Measurements from ENCODE around the gene LSAMP.

The LSAMP gene

GRCh38 chr3:116052602-116053001, 392.7 kb downstream of the LSAMP start:
- no peak for DNase-seq (ENCODE audit: low read depth in 2 of 2)

DNA sequence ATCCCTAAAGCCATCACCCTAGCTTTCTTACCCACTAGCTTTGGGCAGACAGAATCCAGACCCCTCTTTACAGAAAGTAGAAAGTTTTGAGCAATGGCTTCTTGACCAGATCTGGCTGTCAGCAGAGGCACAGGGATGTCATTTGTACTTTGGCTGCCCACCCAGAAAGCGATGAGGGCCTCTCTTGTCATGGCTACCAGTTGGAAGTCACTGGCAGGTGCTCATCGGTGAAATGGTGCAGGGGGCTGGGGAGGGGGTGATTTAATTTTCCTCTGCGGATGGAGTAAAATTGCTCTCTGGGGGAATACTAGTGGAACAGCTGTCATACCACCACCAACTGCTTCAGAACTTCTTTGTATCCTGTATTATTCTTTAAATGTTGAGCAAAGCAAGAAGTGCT, 393.7 kb downstream of the LSAMP start:
- DNase-seq (ENCODE audit: low read depth in 2 of 2) = no peak

GRCh38 chr3:116051040-116051439, 394.2 kb downstream of the LSAMP start:
- DNase-seq (ENCODE audit: low read depth in 2 of 2) = no peak

DNA sequence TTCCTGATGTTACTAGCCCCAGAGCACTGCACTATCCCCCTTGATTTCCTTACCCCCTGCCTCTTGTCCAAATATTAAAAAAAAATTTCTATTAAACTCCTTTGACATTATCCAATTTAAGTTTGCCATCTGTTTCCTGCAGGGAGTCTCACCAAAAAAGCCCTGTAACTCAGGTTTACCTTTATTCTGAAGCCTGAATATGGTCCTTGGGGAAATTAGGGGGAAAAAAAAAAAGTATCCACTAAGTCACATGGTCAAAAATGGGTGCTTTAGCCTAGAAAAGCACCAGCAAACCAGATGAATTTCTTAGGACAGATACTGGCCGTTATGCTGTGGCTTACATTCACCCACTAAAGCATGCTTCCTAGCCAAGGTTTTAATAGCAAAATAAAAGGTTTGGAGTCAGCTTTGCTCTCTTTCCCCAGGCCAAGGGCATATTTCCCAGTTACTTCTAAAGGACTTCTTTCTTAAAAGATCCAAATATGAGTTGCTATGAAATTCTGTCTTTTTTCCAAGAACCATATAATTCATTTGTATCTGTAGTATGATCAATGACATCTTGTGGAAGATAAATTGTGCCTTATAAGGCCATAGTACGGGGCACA, 394.9 kb downstream of the LSAMP start:
- DNase-seq (ENCODE audit: low read depth in 2 of 2) = no peak

DNA sequence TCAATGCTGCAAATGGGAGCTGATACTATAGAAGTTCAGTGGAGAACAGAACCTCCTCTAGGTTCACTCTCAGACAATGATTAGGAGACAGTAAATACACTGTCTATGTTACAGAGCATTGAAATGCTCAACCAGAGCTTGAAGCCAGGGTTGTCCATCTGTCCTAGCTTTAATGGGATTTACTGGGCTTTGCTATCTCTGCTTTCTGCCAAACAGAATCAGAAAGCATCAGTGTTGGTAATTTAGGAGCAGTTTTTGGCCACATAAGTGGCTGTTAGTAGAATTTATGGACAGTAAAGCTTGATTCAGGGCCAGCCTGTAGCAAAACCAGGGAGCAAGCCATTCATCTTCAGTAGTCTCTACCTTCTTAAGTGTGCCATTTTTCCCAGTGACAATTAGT, 396.3 kb downstream of the LSAMP start:
- DNase-seq (ENCODE audit: low read depth in 2 of 2) = no peak

- DNase-seq (ENCODE audit: low read depth in 2 of 2) = no peak
These were observed 398.9 kb downstream of the LSAMP start for GRCh38 chr3:116046350-116046749.

GRCh38 chr3:116045314-116045713, 400.0 kb downstream of the LSAMP start:
- DNase-seq (ENCODE audit: low read depth in 2 of 2) = no peak

DNA sequence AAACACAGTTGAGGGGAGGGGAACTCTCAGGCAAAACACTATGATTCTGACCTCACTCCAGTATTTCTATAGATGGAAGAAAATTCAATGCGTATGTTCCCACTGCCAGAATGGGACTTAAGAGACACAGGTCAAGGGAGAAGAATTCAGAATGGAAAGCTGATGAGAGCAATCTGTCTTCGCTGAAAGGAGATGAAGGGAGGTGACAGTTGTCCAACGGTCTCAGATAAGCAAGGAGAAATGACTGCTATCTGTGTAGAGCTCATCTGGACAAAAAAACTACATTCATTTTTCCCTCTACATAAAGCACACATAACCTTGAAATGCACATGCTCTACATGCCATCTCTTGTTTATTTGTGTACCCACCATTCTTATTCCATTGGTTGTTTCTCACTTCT, 405.1 kb downstream of the LSAMP start:
- DNase-seq (ENCODE audit: low read depth in 2 of 2) = no peak

GRCh38 chr3:116039651-116039985, 405.7 kb downstream of the LSAMP start:
- no peak for DNase-seq (ENCODE audit: low read depth in 2 of 2)

DNA sequence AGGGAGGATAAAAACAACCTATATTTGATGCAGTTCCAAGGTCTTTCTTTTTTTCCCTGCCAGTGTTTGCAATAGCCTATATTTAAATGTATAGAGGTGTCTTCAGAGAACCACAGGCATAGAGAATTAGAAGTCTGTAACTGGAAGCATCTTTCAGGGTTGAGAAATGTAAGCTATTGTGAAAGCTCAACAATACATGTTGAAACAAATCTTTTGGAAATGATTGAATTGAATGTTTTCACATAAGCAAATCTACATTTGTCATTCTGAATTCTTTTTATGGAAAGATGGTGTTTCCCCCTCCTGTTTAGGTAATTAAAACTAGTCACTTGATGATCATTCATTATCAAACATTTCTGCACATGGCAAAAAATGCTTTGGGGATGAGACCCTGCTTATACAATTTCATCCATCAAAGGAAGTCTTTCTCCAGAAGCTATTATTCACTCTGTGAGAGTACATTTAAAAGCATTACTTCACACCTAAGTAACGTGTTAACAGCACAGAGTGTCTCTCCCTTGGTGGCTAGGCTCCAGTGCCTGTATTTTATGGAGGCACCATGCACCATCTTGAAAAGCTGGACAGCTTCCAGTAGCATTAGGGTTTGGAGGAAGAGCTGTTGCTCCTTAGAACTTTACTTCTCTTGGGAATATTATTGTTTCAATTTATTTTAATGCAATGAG, 406.2 kb downstream of the LSAMP start:
- DNase-seq (ENCODE audit: low read depth in 2 of 2) = no peak

DNA sequence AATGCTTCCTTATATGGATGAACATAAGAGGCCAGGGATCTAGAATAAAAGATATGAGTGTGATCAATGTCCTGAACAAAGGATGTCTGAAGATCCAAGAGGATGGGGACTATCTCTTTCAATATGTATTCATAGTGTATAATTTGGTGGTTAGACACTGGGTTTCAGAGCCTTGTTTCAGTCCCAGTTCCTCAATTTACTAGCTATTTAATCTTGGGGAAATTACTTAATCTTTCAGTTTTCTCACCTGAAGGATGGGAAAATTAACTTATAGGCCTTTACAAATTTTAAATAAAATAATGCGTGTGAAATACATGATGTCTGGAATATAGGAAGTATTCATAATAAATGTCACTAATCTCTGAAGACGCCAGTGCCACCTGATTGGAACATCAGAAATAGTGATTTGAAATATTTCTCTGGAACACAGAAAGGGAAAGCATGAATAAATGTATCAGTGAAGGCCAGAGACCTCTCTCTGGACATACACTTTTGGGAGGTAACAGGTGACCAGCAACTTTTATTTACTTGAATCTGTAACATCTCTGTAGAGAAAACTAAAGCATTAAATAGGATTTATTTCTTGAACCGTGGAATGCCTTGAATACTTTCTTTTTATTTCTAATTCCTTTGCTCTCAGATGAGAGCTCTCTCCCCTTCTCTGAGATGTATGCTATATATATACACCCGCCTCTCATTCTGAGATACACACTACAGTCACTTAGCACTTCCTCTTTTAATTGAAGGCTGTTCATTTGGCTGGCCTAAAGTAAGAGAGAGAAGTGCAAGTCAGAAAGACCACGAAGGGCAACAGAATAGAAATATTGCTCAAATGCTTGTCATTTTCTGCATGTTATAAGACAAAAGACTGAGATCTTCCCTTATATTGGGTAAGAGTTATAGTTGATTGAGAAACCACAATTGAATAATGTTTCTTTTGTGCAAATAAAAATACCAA, 407.1 kb downstream of the LSAMP start:
- no peak for DNase-seq (ENCODE audit: low read depth in 2 of 2)

DNA sequence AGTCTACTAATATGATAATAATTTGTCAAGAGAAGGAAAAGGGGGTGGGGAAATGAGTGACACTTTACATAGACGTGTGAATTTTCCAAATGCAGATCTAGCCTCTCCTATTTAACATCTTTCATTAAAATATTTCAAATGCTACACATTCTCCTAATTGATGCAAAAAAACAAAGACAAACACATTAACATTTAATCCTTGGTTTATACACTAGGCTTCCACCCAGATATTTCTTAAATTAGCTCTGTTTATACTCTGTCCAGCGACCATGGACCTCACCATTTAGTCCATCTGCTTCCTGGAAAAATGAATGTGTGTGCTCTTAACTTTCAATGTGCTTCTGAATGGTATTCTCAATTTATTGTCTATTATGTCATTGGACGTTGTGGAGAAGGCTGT, 409.9 kb downstream of the LSAMP start:
- DNase-seq (ENCODE audit: low read depth in 2 of 2) = no peak

- no peak for DNase-seq (ENCODE audit: low read depth in 2 of 2)
These were observed 410.5 kb downstream of the LSAMP start for GRCh38 chr3:116034794-116035193.

DNA sequence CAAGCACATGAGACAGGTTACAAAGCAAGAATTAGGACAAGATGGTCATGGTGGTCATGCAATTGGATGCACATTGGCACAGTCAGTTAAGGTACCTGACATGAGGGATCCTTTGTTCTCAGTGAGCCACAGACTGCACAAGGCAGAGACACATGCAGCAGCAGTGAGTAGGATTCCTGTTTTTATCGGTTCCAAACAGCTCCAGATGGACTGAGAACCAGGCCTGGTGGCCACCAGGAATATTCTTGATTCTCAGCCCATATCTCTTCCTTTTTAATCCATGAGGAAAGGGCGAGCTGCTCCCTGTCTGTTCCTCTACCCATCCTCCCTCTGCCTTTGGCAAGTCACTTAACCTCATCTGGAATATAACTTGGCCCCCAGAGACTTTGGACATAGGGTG, 411.2 kb downstream of the LSAMP start:
- no peak for DNase-seq (ENCODE audit: low read depth in 2 of 2)

DNA sequence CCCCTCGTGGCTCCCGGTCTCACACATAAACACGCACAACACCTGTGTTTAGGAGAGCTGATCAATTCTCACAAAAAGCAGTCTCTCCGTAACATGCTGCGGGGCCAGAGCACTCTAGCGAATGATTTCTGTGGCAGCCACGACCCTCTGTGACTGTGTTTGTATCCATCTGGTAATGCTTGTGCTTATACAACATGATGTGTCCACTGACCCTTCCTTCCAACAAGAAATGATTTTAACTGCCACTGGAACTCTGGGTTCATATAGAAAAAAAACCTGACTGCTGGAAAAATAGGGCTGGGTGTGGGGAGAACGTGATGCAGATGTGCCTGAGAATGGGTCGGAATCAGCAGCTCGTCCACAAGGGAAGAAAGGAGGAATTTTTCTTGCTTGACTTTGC, 411.8 kb downstream of the LSAMP start:
- DNase-seq (ENCODE audit: low read depth in 2 of 2) = no peak

DNA sequence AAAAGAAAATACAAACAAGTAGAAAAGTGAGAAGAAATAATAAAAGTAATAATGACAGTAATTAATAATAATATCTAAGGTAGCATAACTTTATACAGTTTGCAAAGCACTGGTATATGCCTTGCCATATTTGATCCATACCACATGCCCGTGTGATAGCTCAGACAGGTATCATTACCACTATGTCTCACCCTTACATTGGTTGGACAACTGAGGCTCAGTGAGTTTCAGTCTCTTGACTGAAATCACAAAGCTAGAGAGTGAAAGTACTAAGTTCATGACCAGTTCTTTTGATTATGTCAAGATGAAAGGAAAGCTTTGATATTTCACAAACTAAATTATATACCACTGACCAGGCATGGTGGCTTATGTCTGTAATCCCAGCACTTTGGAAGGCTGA, 413.1 kb downstream of the LSAMP start:
- DNase-seq (ENCODE audit: low read depth in 2 of 2) = no peak

- DNase-seq (ENCODE audit: low read depth in 2 of 2) = no peak
These were observed 415.0 kb downstream of the LSAMP start for GRCh38 chr3:116030131-116030850.

GRCh38 chr3:116029266-116029665, 416.0 kb downstream of the LSAMP start:
- DNase-seq (ENCODE audit: low read depth in 2 of 2) = no peak

- DNase-seq (ENCODE audit: low read depth in 2 of 2) = no peak
These were observed 417.1 kb downstream of the LSAMP start for GRCh38 chr3:116028157-116028556.

DNA sequence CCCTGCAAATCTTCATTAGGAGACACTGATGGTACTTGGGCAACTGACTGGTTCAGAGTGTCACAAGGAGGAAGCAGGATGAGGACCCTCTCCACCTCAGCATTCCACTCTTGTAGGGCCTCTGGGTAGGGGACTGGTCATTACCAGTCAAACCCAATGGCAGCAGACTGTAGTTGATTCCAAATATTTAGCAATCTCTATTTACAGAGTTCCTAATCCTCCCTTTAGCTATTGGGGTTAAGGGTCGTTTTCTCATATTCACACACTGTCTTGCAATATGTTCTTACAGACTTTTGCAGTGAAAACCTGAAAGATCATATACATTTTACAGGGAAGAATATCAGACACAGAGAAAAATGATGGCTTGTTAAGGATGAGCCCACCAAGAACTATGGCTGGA, 424.3 kb downstream of the LSAMP start:
- DNase-seq (ENCODE audit: low read depth in 2 of 2) = no peak

DNA sequence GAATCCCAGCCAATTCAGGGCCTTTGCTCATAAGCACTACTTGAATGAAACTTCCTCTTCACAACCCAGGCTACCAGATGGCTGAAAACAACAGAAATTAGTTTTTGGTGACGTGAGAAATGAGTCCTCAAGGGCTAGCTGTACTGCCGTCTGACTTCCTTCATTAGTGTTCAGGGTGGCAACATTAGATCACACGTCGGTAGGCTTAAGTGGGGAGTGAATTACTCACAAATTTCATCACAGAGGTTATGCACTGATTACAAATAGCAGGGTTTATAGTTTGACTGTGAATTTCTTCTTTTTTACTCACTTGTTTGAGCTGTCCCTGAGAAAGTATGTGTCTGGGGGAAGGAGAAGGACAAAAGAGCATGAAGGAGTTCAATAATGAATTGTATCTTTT, 424.8 kb downstream of the LSAMP start:
- no peak for DNase-seq (ENCODE audit: low read depth in 2 of 2)

- no peak for DNase-seq (ENCODE audit: low read depth in 2 of 2)
These were observed 426.0 kb downstream of the LSAMP start for GRCh38 chr3:116019254-116019763.
